Testis (tissue), 3 donors: Measurements from ENCODE around the gene TMEM121. TPM values are rescaled to one million over a fixed set of nuclear protein-coding genes. Genes with fewer than 3 reads are reported as not detected.
"Not testable (repeated sequence)": the region's sequence is repeated elsewhere in the genome, so short reads cannot be mapped to it uniquely, and the experiment has no call there.

Experiments
- DNase-seq: peaks from one replicate; pipeline ENCODE4 v3.0.0-alpha.2; 2019
- H3K27ac ChIP-seq, 2 donors: fragments of 200-600 bp; sonication (generic); one replicate each; pipeline ENCODE4 v1.5.1; 2019
- H3K27me3 ChIP-seq: fragments of 200-600 bp; sonication (generic); one replicate; pipeline ENCODE4 v1.5.1; 2019
- H3K36me3 ChIP-seq: fragments of 200-600 bp; sonication (generic); one replicate; pipeline ENCODE4 v1.5.1; 2017; ENCODE audit warnings: low read depth; ENCODE audit errors: missing control alignments
- H3K4me1 ChIP-seq: fragments of 200-600 bp; sonication (generic); one replicate; pipeline ENCODE4 v1.5.1; 2019
- H3K4me3 ChIP-seq, 2 donors: fragments of 200-600 bp; sonication (generic); one replicate each; pipeline ENCODE4 v1.5.1; 2017 to 2019
- H3K9me3 ChIP-seq: fragments of 200-600 bp; sonication (generic); one replicate; pipeline ENCODE4 v1.5.1; 2017
- POLR2A ChIP-seq: fragments of 450-650 bp; IDR thresholded peaks from one replicate; pipeline ENCODE4 v1.6.1; 2017; ENCODE audit warnings: antibody characterized with exemption, mild to moderate bottlenecking, moderate library complexity
- WGBS, 2 donors: methylation state at CpG; one replicate each; pipeline ENCODE4 v1.1.5; 2018; 5-methylcytosine and 5-hydroxymethylcytosine counted together
- intact Hi-C: fragments of 100-400 bp; cut with DNase I; formaldehyde crosslinking; loops from one replicate; pipeline ENCODE4 v1.15.1; 2023; ENCODE audit warnings: low total_unique reads
- polyA plus RNA-seq: library from polyadenylated mRNA; stranded (reverse); fragments of 350-450 nt; fragmentation: Illumina TruSeq; extraction: RNeasy Lipid Tissue Mini Kit (QIAGEN cat#74804); gene quantifications from one replicate; pipeline ENCODE4 v1.2.3, GENCODE V29; 2014; ENCODE audit warnings: low read depth, low replicate concordance; ENCODE audit not compliant: insufficient read depth
- total RNA-seq, 2 donors: library from RNA; depleted of rRNA; stranded (reverse); fragments of >200 nt; gene quantifications; one replicate each; pipeline ENCODE4 v1.2.3, GENCODE V29; 2016
- TF ChIP-seq, protein P1 (sequence below), 3 experiments: fragments of 450-650 bp in 2 of 3; fragments of 200-600 bp in 1 of 3; sonication (generic) in 1 of 3; IDR thresholded peaks; one replicate each; pipeline ENCODE4 v1.5.1; 2016 to 2019; ENCODE audit warnings: antibody characterized with exemption in 3 of 3, mild to moderate bottlenecking in 2 of 3, moderate library complexity in 1 of 3

The TMEM121 gene
- total and polyA plus RNA-seq, 3 donors from 2014 or later = 1.4 to 4.8 (median 3.7) TPM

DNA sequence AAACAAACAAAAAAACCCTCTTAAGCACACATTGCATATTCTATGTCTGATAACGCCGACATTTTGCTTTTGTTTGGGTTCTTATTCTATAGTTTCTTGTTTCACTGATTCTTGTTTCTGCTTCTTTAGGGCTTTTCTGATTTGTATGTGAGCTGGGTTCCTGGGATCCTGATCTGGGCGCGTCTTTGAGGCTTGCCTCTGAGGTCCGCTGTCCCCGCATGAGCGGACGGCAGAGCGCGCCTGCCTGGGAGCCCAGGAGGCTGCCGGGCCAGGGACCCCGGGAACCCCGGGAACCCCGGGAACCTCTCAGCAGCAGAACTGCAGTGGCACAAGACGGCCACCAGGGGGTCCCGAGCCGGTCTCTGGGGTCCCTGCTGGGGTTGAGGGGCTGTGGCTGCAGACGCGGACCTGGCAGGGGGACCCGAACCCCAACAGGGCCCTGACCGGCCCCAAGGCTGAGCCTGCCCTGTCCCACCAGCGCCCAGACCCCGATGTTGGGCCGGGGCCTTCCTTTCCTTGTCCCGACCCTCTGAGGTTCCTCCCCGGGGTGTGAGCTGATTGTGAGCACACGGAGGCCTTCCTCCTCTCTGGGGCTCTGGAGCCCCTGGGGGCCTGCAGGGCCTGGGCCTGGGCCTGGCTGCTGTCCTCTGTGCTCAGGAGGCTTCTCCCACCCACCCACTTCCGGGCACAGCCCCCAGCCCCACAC is 32.2 kb downstream of the TMEM121 start:
- H3K9me3 ChIP-seq, H3K27ac ChIP-seq, H3K4me1 ChIP-seq, H3K4me3 ChIP-seq, DNase-seq, H3K27me3 ChIP-seq, H3K36me3 ChIP-seq: not testable (repeated sequence)
- WGBS, 2 donors = 68 to 78% methylated on average over 9 to 15 of the region's 28 CpGs
- intact Hi-C loops = loop anchor here (10.0 kb wide), 1 partner anchor 386 kb away; no protein-coding TSS in a partner anchor
- TF ChIP-seq, protein P1, sequence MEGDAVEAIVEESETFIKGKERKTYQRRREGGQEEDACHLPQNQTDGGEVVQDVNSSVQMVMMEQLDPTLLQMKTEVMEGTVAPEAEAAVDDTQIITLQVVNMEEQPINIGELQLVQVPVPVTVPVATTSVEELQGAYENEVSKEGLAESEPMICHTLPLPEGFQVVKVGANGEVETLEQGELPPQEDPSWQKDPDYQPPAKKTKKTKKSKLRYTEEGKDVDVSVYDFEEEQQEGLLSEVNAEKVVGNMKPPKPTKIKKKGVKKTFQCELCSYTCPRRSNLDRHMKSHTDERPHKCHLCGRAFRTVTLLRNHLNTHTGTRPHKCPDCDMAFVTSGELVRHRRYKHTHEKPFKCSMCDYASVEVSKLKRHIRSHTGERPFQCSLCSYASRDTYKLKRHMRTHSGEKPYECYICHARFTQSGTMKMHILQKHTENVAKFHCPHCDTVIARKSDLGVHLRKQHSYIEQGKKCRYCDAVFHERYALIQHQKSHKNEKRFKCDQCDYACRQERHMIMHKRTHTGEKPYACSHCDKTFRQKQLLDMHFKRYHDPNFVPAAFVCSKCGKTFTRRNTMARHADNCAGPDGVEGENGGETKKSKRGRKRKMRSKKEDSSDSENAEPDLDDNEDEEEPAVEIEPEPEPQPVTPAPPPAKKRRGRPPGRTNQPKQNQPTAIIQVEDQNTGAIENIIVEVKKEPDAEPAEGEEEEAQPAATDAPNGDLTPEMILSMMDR (IDR thresholded peaks at IDR 0.05) = peak in 1 of 3 experiments; percentile 34

DNA sequence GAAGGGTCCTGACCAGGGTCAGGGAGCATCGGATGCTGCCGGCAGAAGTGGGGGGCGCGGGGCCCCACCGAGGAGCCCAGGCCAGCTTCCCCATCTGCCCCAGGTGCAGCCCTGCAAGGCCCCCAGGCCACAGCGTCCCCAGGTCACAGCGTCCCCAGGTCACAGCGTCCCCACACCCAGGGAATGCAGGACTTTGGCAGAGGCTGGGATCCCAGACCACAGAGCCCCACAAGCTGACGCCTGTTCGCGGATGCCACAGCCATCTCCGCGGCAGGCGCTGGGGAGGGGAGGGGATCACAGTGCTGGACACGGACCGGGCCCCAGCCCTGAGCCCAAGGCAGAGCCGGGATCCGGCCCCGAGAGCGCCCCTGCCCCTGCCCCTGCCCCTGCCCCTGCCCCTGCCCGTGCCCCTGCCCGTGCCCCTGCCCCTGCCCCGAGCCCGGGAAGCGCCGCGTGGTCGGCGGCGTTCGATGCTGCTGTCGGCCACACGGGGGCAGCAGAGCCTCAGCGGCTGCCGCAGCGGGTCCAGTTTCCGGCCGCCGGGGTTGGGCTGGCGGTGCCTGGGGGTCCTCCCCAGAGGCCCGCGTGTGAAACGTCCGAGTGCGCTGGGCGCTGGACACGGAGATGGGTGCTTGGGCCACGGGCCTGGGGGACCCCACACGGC is 33.1 kb downstream of the TMEM121 start:
- intact Hi-C loops = loop anchor here (10.0 kb wide), 1 partner anchor 385 kb away; no protein-coding TSS in a partner anchor

DNA sequence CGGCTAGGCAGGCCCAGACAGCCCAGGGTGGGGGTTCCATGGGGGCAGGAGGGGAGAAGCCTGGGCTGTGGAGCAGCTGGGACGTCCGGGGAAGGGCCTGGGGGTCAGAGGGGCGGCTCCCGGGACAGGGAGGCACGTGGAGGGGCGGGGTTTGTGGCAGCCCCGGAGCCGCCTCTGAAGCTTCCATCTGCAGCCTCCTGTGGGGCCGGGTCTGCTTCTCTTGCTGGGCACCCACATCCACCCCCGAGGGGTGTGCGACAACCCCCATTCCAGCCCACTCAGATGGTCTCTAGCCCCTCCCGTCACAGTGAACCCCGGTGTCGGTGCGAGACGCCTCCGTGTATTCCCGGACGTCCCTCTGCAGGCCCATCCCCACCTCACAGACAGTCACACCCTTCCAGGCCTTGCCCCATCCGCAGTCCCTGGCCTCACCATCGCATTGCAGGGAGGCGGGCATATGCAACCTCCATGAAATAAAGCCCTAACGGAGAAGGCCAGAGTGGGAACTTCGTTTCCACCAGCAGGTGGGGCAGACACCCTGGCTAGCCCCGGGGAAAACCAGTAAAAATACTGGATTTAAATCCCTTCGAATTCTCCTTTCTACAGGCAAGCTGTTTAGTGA is 33.8 kb downstream of the TMEM121 start:
- H3K4me3 ChIP-seq, H3K4me1 ChIP-seq, DNase-seq, H3K9me3 ChIP-seq, H3K27ac ChIP-seq, H3K27me3 ChIP-seq, intact Hi-C loops, H3K36me3 ChIP-seq: not testable (repeated sequence)
- 21% methylated on average over 9 of the region's 27 CpGs; no CpG with 5 or more reads in 1 of the 2 donors for WGBS, 2 donors

More for the DNA sequence above, 33.1 kb downstream of the TMEM121 start:
- H3K27ac ChIP-seq, H3K36me3 ChIP-seq, DNase-seq, H3K27me3 ChIP-seq, H3K4me1 ChIP-seq, H3K4me3 ChIP-seq, H3K9me3 ChIP-seq: not testable (repeated sequence)
- WGBS, 2 donors = 0% methylated on average over 1 of the region's 49 CpGs; no CpG with 5 or more reads in 1 of the 2 donors

DNA sequence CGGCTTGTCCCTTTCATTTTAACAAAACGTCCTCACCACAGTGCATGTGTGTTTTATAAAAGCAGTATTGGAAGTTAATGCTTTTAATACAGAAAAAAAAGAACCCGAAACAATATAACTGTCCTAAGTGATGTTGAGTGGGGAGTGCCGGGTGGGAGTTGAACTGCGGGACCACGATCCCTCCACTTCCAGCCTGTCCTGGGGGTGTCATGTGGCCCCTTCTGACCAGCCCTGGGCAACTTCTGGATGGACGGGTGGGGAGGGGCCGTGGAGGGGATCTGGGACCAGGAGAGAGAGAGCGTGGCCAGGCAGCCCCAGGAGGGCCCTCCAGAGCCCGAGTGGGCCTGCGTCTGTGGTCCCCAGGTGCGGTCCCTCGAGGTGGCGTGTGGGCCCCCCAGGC is 35.0 kb downstream of the TMEM121 start:
- DNase-seq, H3K4me1 ChIP-seq, H3K27ac ChIP-seq, H3K27me3 ChIP-seq, H3K9me3 ChIP-seq, H3K4me3 ChIP-seq, intact Hi-C loops, H3K36me3 ChIP-seq: not testable (repeated sequence)
- 36 to 66% methylated on average over 7 to 9 of the region's 14 CpGs for WGBS, 2 donors

DNA sequence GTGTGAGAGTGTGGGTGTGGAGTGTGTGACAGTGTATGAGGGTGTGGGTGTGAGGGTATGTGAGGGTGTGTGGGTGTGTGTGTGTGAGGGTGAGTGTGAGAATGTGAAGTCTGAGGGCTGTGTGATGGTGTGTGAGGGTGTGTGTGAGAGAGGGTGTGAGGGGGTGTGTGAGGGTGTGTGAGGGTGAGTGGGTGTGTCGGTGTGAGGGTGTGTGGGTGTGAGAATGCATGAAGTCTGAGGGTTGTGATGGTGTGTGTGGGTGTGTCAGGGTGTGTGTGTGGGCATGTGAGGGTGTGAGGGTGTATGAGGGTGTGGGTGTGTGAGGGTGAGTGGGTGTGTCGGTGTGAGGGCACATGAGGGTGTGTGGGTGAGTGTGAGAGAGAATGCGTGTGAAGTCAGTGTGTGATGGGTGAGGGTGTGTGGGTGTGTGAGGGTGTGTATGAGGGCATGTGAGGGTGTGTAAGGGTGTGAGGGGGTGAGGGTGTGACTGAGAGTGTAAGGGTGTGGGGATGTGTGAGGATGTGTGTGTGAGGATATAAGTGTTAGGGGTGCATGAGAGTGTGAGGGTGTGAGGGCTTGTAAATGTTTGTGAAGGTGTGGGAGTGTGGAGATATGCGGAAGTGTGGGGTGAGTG is 36.4 kb downstream of the TMEM121 start:
- intact Hi-C loops = no loop called here
- TF ChIP-seq, protein P1 (IDR thresholded peaks at IDR 0.05) = no peak
- TF ChIP-seq POLR2A = no peak
- Histone ChIP-seq H3K4me1 (no peaks in the 10 kb centered on the region), H3K27me3 (no peaks in the 10 kb centered on the region), H3K27ac (no peak overlapping the region), H3K9me3 (no peaks in the 10 kb centered on the region), H3K4me3 (no peak overlapping the region), H3K36me3 (no peaks in the 10 kb centered on the region)
- DNase-seq = no peak
- 82 to 86% methylated on average over 4 of the region's 4 CpGs for WGBS, 2 donors

DNA sequence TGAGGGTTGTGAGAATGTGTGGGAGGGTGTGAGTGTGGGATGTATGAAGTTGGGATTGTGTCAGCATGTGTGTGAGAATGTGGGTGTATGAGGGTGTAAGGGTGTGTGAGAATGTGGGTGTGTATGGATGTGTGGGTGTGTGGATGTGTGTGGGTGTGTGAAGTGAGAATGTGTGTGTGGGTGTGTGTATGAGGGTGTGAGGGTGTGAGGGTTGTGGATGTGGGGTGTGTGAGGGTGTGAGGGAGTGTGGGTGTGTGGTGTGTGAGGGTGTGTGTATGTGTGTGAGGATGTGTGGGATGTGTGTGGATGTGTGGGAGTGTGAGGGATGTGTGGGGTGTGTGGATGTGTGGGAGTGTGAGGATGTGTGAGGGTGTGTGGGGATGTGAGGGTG is 37.0 kb downstream of the TMEM121 start:
- H3K4me3 ChIP-seq = no peak overlapping the region
- H3K27ac ChIP-seq = no peak overlapping the region
- no peak for DNase-seq
- H3K36me3 ChIP-seq = no peaks in the 10 kb centered on the region
- intact Hi-C loops = no loop called here
- no peaks in the 10 kb centered on the region for H3K27me3 ChIP-seq
- no peaks in the 10 kb centered on the region for H3K9me3 ChIP-seq
- H3K4me1 ChIP-seq = no peaks in the 10 kb centered on the region
- TF ChIP-seq, protein P1 (IDR thresholded peaks at IDR 0.05) = no peak
- no peak for TF ChIP-seq POLR2A

DNA sequence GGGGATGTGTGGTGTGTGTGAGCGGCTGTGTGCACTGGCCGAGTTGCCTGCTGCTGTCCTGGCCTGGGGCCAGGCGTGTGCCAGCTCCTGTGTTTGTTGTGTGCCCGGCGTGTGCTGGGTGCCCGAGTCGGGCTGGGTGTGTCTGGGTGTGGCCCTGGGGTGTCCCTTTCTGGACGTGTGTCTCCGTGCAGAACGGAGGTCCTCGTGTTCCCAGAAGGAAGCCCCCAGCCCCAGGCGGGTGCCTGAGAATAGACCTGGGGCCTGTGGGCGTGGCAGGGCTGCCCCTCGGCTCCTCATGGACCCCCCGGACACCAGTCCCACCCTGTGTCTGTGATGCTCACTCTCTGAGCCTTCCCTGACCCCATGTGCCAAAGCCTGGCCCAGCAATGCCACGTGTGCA is 38.2 kb downstream of the TMEM121 start:
- H3K36me3 ChIP-seq, H3K4me3 ChIP-seq, H3K27ac ChIP-seq, DNase-seq, H3K9me3 ChIP-seq, intact Hi-C loops, H3K27me3 ChIP-seq, H3K4me1 ChIP-seq: not testable (repeated sequence)
- 58 to 60% methylated on average over 3 to 12 of the region's 16 CpGs for WGBS, 2 donors

DNA sequence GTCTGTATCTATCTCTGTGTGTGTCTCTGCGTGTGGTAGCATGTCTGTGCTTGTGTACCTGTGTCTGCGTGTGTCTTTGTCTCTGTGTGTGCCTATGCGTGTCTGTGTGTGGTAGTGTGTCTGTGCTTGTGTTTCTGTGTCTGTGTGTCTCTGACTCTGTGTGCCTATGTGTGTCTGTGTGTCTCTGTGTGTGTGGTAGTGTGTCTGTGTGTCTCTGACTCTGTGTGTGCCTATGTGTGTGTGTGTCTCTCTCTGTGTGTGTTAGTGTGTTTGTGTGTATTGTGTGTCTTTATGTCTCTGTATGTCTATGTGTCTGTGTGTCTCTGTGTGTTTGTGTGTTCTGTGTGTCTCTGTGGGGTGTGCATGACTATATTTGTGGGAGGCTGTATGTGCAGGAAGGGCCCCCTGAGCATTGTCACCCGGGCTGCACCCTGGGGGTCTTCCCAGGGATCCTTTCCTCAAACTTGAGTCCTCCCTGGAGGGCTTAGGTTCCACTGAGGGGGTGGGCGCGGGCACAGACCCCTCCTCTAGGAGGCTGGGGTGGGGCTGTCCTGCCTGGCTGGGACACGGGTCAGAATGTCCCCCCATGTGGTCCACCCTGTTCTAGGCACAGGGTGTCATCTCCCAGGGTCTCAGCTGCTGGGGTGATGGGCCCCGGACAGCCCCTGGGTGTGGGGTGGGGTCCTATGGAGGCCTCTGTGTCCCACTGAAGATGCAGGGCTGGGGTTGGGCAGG is 39.0 kb downstream of the TMEM121 start:
- WGBS, 2 donors = 69 to 81% methylated on average over 3 to 7 of the region's 8 CpGs
- H3K9me3 ChIP-seq, H3K36me3 ChIP-seq, H3K4me3 ChIP-seq, DNase-seq, H3K27ac ChIP-seq, H3K4me1 ChIP-seq, H3K27me3 ChIP-seq, intact Hi-C loops: not testable (repeated sequence)
